GM10847 (cell line): ENCODE data around the gene SAMD10.

Source experiments
- POLR2A ChIP-seq: IDR thresholded peaks from 2 replicates; pipeline ENCODE4 v1.6.1; 2011; ENCODE audit not compliant: insufficient read length; ENCODE audit errors: extremely low read depth

The SAMD10 gene

DNA sequence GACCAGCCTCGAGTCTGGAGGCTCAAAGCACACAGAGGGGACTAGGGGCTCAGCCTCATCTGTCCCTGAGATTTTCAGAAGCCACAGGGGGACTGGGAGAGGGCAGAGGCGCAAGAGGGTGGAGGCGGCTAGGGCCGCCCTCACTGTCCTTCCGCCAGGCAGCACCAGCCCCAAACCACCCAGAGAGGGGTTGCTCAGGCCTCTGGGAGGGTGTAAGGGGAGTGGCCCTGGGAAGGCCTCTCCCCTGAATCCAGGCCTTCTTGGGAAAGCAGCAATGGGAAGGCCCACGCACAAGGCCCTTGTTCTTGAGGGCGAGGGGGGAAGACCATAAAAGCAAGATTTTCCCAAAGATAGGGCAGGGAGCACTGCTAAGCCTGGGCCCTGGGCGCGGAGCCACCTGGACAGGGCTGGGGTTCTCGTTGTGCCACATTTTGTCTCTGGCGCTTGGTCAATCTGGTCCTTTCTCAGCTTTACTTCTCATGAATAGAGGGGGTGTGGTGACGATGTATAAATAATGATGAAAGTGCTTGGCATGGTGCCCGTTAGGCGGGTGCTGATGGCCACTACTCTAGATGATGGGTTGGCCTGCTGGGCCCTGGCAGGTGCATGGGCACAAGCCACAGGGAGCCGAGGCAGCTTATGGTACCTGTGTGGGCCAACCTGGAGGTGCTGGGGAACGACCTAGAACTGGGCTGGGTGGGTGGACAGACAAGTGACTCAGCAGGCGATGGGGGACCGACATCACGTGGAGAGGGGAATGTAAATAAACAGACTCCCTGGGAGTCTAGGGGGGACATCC, 4.8 kb downstream of the SAMD10 start:
- TF ChIP-seq POLR2A: no peak

DNA sequence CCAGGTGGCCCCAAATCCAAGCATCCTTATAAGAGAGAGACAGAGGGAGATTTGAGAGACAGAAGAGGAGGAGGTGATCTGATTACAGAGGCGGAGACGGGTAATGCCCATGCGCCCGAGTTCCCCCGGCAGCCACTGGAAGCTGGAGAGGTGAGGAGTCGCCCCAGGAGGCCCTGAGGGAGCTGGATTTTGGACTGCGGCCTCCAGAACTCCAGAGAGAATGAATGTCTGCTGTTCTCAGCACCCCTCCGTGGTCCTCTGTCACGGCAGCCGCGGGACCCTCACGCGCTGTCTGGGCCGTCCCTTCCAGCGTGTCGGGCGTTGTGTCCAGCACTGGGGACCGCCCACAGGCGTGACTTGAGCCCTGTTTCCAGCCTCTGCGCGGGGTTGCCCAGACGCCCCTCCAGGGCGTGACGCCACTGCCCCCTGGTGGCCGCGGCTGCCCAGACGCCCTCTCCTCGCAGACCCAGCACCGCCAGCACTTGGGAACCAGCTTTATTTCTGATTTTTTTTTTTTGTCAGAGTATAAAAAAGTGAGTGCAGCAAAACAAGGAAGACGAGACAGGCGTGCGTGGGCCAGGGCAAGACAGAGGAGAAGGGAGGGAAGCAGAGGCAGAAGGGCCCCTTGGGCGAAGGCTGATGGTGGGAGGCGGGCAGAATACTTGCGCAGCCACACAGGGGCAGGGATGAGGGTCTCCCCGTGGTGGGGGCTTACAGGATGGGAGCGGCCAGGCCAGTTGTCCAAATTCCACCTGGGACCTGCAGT, 5.6 kb downstream of the SAMD10 start:
- no peak for TF ChIP-seq POLR2A

DNA sequence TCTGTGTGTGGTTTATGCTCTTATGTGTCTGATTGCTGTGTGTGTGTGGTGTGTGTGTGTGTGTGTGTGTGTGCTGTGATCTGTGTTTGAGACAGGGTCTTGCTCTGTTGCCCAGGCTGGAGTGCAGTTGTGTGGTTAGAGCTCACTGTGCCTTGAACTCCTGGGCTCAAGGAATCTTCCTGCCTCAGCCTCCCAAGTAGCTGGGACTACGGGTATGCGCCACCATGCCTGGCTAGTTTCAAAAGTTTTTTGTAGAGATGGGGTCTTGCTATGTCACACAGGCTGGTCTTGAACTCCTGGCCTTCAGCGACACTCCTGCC, 6.3 kb downstream of the SAMD10 start:
- TF ChIP-seq POLR2A: no peak

DNA sequence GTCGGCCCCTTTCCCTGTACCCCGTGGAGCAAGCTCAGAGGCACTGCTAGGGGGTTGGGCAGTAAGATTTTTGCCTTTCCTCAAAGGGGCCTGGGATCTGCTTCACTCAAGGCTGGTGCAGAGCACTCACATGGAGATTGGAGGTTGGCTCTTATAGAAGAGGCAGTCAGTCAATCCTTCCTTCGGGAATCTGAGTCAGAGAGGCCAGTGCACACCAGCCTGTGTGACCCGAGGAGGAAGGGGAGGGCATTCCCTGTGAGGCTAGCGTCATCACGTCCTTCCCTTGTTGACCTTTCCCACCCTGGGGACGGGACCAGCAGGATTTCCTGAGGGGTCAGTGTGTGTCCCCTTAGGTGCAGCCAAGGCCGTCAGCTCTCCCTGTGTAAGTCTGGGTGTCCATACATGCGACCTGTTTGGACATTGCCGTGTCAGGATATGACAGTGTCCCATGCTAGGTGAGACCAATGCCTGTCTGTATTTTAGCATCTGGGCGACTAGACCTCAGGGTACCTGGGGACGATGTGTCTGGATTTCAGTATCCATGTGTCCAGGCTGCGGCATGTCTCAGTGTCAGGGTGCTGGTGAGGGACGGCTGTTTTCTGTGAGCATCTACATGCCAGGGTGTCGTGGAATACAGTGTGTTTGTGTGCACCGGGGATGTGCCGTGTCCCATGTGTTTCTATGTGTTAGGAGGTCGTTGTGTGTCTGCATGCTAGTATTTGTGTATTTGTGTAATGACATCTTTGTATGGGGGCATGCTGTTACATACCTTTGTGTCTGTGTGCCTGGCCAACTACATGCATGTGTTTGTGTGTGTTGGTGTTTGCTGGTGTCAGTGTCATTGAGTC, 6.9 kb downstream of the SAMD10 start:
- TF ChIP-seq POLR2A: no peak

DNA sequence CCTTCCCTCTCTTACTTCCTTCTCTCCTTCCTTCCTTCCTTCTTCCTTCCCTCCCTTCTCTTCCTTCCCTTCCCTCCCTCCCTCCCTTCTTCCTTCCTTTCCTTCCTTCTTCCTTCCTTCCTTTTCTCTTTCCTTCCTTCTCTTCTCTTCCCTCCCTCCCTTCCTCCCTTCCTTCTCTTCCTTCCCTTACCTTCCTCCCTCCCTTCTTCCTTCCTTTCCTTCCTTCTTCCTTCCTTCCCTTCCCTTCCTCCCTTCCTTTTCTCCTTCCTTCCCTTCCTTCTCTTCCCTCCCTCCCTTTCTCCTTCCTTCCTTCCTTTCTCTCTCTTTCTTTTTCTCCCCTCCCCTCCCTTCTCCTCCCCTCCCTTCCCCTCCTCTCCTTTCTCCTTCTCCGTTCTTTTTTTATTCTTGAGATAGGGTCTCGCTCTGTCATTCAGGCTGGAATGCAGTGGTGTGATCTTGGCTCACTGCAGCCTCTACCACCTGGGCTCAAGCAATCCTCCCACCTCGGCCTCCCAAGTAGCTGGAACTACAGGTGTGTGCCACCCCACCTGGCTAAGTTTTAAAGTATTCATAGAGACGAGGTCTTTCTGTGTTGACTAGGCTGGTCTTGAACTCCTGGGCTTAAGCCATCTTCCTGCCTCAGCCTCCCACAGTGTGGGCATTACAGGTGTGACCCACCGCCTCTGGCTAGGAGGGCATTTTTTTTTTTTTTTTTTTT, 8.6 kb downstream of the SAMD10 start:
- no peak for TF ChIP-seq POLR2A

DNA sequence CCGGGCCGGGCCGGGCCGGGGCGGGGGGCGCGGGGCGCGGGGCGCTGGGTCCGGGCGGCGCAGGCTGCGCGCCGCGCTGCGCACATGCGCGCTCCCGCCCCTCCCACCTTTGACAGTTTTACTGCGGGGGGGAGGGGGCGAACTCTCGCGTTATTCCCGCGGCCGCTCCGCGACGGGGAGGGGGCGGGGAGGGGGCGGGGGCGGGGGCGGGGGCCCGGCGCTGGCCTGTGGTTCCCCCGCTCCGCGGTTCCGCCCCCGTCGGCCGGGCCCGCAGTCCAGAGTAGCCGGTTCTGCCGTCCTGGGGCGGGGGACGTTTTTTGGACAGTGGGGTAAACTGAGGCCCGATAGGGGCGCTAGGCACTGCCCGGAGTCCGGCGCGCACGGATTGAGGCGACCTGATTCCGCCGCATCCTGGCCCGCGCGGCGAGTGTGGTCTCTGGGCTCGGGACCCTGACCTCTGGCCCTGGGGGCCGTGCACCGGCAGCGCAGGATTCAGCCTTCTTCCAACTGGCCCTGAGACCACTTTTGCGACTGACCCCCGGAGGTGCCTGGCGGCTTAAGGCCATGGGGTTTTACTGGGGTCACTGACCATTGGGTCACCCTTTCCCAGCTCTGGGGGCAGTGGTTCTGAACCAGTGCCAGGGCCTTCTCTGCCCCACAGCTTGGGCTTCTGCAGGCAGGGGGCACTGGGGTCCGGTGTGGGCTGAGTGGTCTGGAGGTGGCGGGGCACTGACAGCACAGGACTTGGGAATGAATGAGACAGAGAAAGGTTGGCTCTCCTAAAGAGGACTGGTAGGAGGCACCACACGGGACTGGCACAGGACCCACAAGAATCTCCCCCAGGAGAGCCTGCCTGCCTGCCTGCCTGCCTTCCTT, 9.4 kb downstream of the SAMD10 start, which contains the start of gene ZNF512B:
TSS of gene ZNF512B (minus strand) at position 93 of the 876 bp plus-strand sequence. CDS start 1,980 bp downstream, outside the sequence.
- TF ChIP-seq POLR2A: peak; percentile 16

DNA sequence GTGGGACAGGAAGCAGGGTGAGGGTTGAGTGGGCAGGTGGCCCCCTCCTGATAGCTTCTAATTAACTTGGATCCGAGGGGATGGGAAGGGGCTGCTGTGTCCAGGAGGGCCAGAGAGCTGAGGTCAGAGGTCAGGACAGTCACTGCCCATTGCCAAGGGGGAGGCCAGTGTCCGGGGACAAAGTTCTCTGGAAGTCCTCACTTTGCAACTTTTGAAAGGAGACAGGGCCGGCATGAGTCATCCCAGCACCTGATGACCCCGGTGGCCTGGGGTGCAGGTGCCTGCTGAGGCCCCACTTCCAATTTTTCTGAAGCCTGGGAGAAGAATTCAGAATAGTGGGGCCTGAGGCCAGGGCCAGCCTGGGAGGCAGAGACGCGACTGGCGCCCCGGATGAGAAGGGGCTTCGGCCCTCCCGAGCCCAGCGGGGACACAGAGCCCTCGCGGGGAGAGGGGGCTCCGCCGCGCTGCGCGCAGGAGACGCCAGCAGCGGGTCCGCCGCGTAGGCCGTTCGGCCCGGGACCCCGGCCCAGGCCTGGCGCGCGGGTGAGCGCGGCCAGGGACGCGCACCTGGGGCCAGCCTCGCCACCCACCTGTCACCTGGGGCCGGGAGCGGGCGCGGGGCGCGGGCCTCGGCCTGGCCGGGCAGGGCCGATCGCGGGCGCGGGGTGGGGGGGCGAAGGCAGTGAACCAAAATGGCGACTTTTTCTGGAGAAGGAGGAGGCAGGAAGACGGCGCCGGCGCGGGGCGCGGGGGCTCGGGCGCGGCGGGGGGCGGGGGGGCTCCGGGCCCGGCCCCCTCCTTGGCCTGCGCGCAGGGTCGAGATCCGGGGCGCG, 10.3 kb downstream of the SAMD10 start:
- TF ChIP-seq POLR2A: no peak

DNA sequence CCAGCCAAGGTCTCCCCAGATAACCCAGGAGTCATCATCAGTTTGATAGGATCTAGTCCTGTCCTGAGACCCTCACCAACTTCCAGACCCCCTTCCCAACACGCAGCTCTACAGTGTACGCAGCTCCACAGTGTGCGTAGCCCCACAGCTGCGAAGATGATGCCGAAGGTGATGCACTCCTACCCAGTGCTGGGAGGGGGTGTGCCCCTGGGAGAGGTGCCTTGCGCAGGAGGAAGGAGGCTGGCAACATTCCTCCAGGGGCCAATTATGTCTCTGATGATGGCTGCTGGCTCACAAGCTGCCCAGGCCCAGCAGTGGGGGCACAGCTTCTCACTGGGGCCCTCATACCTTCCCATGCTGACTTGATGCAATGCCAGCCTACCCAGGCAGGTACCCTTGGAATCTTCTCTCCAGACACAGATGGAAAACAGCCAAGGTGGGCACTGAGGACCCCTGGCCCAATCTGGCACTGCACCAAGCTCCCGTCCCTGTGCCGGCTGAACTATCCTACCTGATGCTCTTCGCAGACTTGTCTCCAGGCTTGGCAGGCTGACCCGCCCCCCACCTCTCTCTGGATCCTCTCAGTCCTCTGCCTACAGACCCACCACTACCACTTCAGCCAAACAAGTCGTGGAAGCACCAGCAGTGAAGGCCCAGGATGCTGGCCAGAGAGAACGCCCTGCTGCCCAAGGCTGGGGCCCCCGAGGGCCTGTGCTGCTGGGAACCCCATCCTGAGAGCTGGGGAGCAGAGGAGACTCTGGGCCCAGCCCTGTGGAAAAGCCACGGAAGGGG, 11.1 kb downstream of the SAMD10 start:
- no peak for TF ChIP-seq POLR2A

DNA sequence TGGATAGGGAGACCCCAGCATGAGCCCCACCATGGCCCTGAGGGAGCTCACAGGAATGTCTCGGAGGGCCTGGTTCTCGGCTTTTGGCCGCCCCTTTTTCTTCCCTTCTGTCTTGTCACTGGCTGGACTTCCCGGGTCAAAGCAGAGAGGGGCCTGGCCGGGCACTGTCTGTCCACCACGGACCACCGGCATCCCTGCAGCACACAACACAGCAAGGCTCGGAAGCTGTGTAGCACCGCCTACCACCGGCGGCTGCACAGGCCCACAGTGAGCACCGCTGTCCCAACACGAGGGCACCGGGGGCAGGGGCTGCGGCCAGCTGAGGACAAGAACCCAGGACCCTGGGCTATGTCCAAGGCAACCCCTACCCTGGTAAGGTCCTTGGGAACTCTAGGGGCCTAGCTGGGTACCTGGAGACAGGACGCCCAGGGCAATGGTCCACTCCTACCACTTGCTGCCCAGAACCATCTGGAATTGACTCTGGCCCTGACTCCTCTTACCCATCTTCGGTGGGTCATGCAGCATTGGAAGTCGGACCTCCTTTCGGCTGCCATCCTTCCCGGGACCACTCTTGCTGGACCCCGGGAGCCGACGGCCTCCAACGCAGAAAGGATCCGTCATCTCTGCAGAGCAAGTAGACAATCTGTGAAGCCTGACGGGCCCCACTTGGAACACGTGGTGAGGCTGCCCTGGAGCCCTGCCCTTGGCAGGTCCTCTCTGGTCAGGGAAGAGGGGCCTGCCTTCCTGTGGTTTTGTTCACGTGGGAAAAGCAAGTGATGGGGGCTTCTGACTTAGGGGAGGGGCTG, 11.9 kb downstream of the SAMD10 start:
- TF ChIP-seq POLR2A: no peak

DNA sequence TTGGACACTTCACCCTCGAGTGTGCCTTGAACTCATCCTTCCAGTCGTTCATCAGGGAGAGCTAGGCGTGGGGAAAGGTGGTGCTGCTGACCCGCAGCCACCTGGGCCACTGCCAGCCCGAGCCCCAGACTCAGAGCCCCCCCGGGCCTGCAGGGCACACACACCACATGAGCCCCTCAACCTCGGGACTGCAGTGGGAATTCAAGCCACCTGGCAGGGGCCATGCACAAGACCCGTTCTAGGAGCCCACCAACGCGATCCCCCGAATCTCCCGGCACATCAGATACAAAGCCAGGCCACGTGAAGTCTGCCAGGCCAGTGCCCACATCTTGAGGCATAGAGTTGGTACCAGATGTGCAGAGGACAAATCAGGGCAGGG, 12.5 kb downstream of the SAMD10 start:
- TF ChIP-seq POLR2A: no peak

DNA sequence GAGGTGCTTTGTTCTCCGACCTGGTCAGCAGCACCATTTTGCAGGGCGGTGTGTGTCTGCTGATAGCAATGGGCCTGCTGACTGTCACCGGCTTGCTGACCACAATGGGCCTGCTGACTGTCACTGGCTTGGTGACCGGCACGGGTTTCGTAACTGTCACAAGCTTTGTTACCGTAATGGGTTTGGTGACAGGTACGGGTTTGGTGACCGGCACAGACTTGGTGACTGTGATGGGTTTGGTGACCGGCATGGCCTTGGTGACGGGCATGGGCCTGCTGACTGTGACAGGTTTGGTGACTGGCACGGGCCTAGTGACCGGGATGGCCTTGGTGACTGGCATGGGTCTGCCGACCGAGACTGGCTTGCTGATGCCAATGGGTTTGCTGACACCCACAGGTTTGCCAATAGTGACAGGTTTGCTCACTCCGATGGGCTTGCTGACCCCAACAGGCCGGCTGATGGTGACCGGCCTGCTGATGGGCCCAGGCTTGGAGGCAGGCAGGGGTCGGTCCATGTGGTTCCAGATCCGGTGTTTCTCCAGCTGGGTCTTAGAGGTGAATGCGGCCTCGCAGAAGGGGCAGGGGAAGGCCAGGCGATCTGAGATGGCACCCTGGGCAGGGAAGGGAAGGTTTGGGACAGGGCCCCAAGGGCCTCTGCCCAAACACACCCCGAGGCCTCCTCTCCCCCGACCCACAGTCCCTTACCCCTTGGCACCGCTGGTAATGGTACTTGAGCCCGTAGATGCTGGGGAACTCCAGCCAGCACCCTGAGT, 13.1 kb downstream of the SAMD10 start:
- no peak for TF ChIP-seq POLR2A

DNA sequence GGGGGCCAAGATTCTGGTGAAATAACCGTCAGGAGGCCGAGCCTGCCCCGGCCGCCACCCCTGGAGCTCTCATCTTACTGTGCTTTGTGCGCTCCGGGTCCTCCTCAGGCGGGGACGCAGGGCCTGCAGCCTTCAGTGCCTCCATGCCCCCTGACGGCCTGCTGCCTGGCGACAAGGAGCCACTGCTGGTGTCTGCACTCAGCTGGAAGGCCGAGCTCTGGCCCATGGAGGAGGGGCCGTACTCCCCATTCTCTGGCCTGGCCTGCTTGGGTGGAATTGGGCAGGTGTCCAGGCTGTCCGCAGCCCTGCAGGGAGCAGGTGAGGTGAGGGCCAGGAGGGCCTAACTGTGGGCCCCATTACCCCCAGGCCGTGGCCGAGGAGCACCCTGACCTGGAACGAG, 15.0 kb downstream of the SAMD10 start:
- TF ChIP-seq POLR2A: no peak
